B cell (primary cell): ENCODE measurements around the gene HIVEP1. TPM values are rescaled to one million over a fixed set of nuclear protein-coding genes. Genes with fewer than 3 reads are reported as not detected.
A peak's percentile ranks its signal among the peaks of the same experiment; 100 is the strongest.

ENCODE experiments used
- ATAC-seq: fragments of 200-7000 bp; cut with Tn5 transposase; one replicate; pipeline ENCODE4 v1.10.0; 2021; ENCODE audit warnings: low read depth, mild to moderate bottlenecking, moderate number of reproducible peaks, moderate library complexity
- CTCF ChIA-PET: fragments of 350-600 bp; sonication (Branson Sonifier 250); formaldehyde crosslinking; loops from one replicate; lab custom pipeline; 2021; ENCODE audit warnings: antibody characterized with exemption, inconsistent platforms; lab: Charles Lee
- POLR2A ChIA-PET: fragments of 350-600 bp; sonication (Branson Sonifier 250); formaldehyde crosslinking; loops from one replicate; lab custom pipeline; 2021; ENCODE audit warnings: antibody characterized with exemption; lab: Charles Lee
- DNase-seq: peaks from one replicate; pipeline ENCODE4 v3.0.0; 2013
- H2AFZ ChIP-seq: 2 replicates; pipeline ENCODE4 v1.6.1; 2012; ENCODE audit warnings: mild to moderate bottlenecking, low read depth, low read length; ENCODE audit not compliant: insufficient read depth, poor library complexity, severe bottlenecking
- H3K27ac ChIP-seq, 2 donors: 1 replicate in 1 of 2; 2 replicates in 1 of 2; pipeline ENCODE4 v1.5.1; 2012 to 2013; ENCODE audit warnings: low read length in 2 of 2, mild to moderate bottlenecking in 2 of 2, moderate library complexity in 1 of 2
- H3K27me3 ChIP-seq, 4 experiments: fragments of 200-600 bp in 1 of 4; sonication (generic) in 1 of 4; replicated peaks in 1 of 4; 1 replicate in 2 of 4; 2 replicates in 2 of 4; pipeline versions ENCODE4 v1.6.1 to v1.7.0; 2013 to 2016; ENCODE audit warnings: low read length in 3 of 4, mild to moderate bottlenecking in 2 of 4, mixed read lengths in 1 of 4, moderate library complexity in 1 of 4; ENCODE audit not compliant: insufficient read depth in 4 of 4, control insufficient read depth in 3 of 4; ENCODE audit errors: control extremely low read depth in 1 of 4
- H3K36me3 ChIP-seq, 2 experiments: replicated peaks in 1 of 2; 1 replicate in 1 of 2; 2 replicates in 1 of 2; pipeline versions ENCODE4 v1.6.1 to v1.7.1; 2013; ENCODE audit warnings: low read length in 1 of 2; ENCODE audit not compliant: insufficient read depth in 2 of 2, control insufficient read depth in 1 of 2; ENCODE audit errors: control extremely low read depth in 1 of 2, extremely low read depth in 1 of 2
- H3K4me1 ChIP-seq, 2 donors: fragments of 200-600 bp in 1 of 2; sonication (generic) in 1 of 2; 1 replicate in 1 of 2; 2 replicates in 1 of 2; pipeline versions ENCODE4 v1.5.1 to v1.6.1; 2013 to 2017; ENCODE audit warnings: low read length in 2 of 2; ENCODE audit not compliant: control insufficient read depth in 2 of 2, insufficient read depth in 2 of 2
- H3K4me2 ChIP-seq: replicated peaks from 2 replicates; pipeline ENCODE3; 2012; ENCODE audit warnings: mild to moderate bottlenecking, low read depth, low read length; ENCODE audit not compliant: poor library complexity, severe bottlenecking
- H3K4me3 ChIP-seq, 5 experiments: fragments of 200-600 bp in 1 of 5; sonication (generic) in 1 of 5; 1 replicate in 3 of 5; 2 replicates in 2 of 5; pipeline versions ENCODE4 v1.5.1 to v1.7.0; 2011 to 2016; ENCODE audit warnings: low read length in 4 of 5, mild to moderate bottlenecking in 4 of 5, low read depth in 2 of 5, control low read depth in 1 of 5, moderate library complexity in 1 of 5; ENCODE audit not compliant: insufficient read depth in 1 of 5; ENCODE audit errors: control extremely low read depth in 1 of 5, extremely low read depth in 1 of 5
- H3K79me2 ChIP-seq: fragments of 200-600 bp; sonication (generic); one replicate; pipeline ENCODE4 v1.6.0; 2016; ENCODE audit warnings: low read length; ENCODE audit not compliant: control insufficient read depth, insufficient read depth
- H3K9ac ChIP-seq: fragments of 200-600 bp; sonication (generic); 2 replicates; pipeline ENCODE4 v1.6.1; 2017; ENCODE audit warnings: mild to moderate bottlenecking, low read length, moderate library complexity
- H3K9me3 ChIP-seq, 3 donors: one replicate each; pipeline versions ENCODE4 v1.6.1 to v1.7.1; 2013; ENCODE audit warnings: low read length in 2 of 3; ENCODE audit not compliant: control insufficient read depth in 2 of 3, insufficient read depth in 1 of 3; ENCODE audit errors: control extremely low read depth in 1 of 3
- H4K20me1 ChIP-seq: 2 replicates; pipeline ENCODE4 v1.6.0; 2012; ENCODE audit warnings: mild to moderate bottlenecking, low read length; ENCODE audit not compliant: insufficient read depth, control insufficient read depth, poor library complexity, severe bottlenecking
- H3K27ac Mint-ChIP-seq: one replicate; pipeline ENCODE4 v1.8.0; 2021; ENCODE audit warnings: mixed read lengths
- H3K27me3 Mint-ChIP-seq: one replicate; pipeline ENCODE4 v1.8.0; 2021; ENCODE audit warnings: mixed read lengths
- H3K4me1 Mint-ChIP-seq: one replicate; pipeline ENCODE4 v1.8.0; 2021; ENCODE audit warnings: mixed read lengths
- H3K4me3 Mint-ChIP-seq: one replicate; pipeline ENCODE4 v1.8.0; 2021; ENCODE audit warnings: mixed read lengths
- H3K9me3 Mint-ChIP-seq: one replicate; pipeline ENCODE4 v1.8.0; 2022; ENCODE audit warnings: mixed read lengths; ENCODE audit not compliant: insufficient read depth
- CTCF ChIP-seq: fragments of 200-600 bp; IDR thresholded peaks from one replicate; pipeline ENCODE4 v1.8.0; 2022; ENCODE audit warnings: antibody characterized with exemption, mild to moderate bottlenecking
- EZH2 ChIP-seq: IDR thresholded peaks from 2 replicates; pipeline ENCODE4 v1.6.1; 2012; ENCODE audit warnings: borderline replicate concordance, low read depth, mild to moderate bottlenecking, moderate library complexity, low read length; ENCODE audit not compliant: insufficient read depth, poor library complexity, severe bottlenecking
- WGBS: methylation state at CpG from one replicate; pipeline ENCODE4 v1.1.5; 2013; ENCODE audit warnings: missing lambda C conversion rate; ENCODE audit not compliant: insufficient coverage; 5-methylcytosine and 5-hydroxymethylcytosine counted together
- intact Hi-C: fragments of 100-400 bp; cut with micrococcal nuclease; formaldehyde crosslinking; loops from one replicate; pipeline ENCODE4 v1.10.0; 2022
- polyA plus RNA-seq: library from polyadenylated mRNA; depleted of rRNA; stranded (reverse); fragments of >200 nt; gene quantifications from 2 replicates; pipeline ENCODE4 v1.2.3, GENCODE V29; 2012
- total RNA-seq, 2 donors: library from RNA; stranded (reverse); fragments of 120-200 nt in 1 of 2; gene quantifications; 1 replicate in 1 of 2; 2 replicates in 1 of 2; pipeline versions ENCODE4 v1.2.3 to v1.2.4, GENCODE V29; 2013 to 2022

Gene HIVEP1
- total and polyA plus RNA-seq, 2 donors (not counting 1 experiment from before 2014, with no cell fraction given), result 11.3 to 96.5 TPM

GRCh38 chr6:12024699-12025434, 12.8 kb downstream of the HIVEP1 start:
- DNase-seq (no peak), ATAC-seq (no peak)
- Histone ChIP-seq H3K4me3 (no peak overlapping the region), H3K4me2 (no peak overlapping the region), H4K20me1 (peaks cover 19% of the 10 kb centered on the region), H3K27ac (no peak overlapping the region), H3K9ac (no peak overlapping the region), H3K9me3 (peaks cover 0 to 7% (median 3%) of the 10 kb centered on the region in 3 donors), H3K79me2 (peaks cover 98% of the 10 kb centered on the region), H2AFZ (no peak overlapping the region), H3K4me1 (peaks cover 0 to 8% of the 10 kb centered on the region in 2 donors), H3K27me3 (no peaks in the 10 kb centered on the region), H3K36me3 (peaks cover 0 to 12% of the 10 kb centered on the region in 2 experiments)
- WGBS, result 100% methylated on average over 2 of the region's 4 CpGs
- Mint-ChIP-seq H3K27ac (no peak overlapping the region), H3K27me3 (no peaks in the 10 kb centered on the region), H3K9me3 (peaks cover 2% of the 10 kb centered on the region), H3K4me1 (peaks cover 38% of the 10 kb centered on the region), H3K4me3 (no peak overlapping the region)
- no peak for TF ChIP-seq EZH2
- TF ChIP-seq CTCF, result no peak
- intact Hi-C loops, result no loop called here
- ChIA-PET POLR2A (no interaction called here), CTCF (interaction anchor here (0.6 to 1.6 kb wide), 2 partner anchors 15 to 23 kb away, joined by 4 read pairs; no protein-coding TSS in a partner anchor)

- no peak overlapping the region for H3K27ac ChIP-seq
- H2AFZ ChIP-seq, result no peak overlapping the region
- peaks cover 0 to 8% of the 10 kb centered on the region in 2 donors for H3K4me1 ChIP-seq
- TF ChIP-seq CTCF (no peak), EZH2 (no peak)
- WGBS, result 79% methylated on average over 2 of the region's 4 CpGs
- H3K36me3 ChIP-seq, result peaks cover 0 to 6% of the 10 kb centered on the region in 2 experiments
- ChIA-PET CTCF (interaction anchor here (1.6 kb wide), 1 partner anchor 22 kb away, joined by 4 read pairs; no protein-coding TSS in a partner anchor), POLR2A (no interaction called here)
- peaks cover 0 to 17% (median 3%) of the 10 kb centered on the region in 3 donors for H3K9me3 ChIP-seq
- H3K27me3 ChIP-seq, result no peaks in the 10 kb centered on the region
- intact Hi-C loops, result no loop called here
- no peak overlapping the region for H3K9ac ChIP-seq
- Mint-ChIP-seq H3K4me3 (peak overlapping the region; percentile 7), H3K4me1 (peaks cover 34% of the 10 kb centered on the region), H3K27ac (no peak overlapping the region), H3K27me3 (no peaks in the 10 kb centered on the region), H3K9me3 (peaks cover 12% of the 10 kb centered on the region)
- peaks cover 98% of the 10 kb centered on the region for H3K79me2 ChIP-seq
- no peak overlapping the region for H3K4me2 ChIP-seq
- DNase-seq, result no peak
- peaks cover 18% of the 10 kb centered on the region for H4K20me1 ChIP-seq
- no peak for ATAC-seq
- no peak overlapping the region for H3K4me3 ChIP-seq
These were observed 14.0 kb downstream of the HIVEP1 start for GRCh38 chr6:12026120-12026519.
